K562 (cell line): ENCODE measurements around the gene CSNK1D. TPM values are rescaled to one million over a fixed set of nuclear protein-coding genes. Genes with fewer than 3 reads are reported as not detected.

Experiments used
- ATAC-seq: fragments of 200-7000 bp; cut with Tn5 transposase; 3 replicates; pipeline ENCODE4 v1.9.1; 2020; ENCODE audit warnings: moderate library complexity
- BruUV-seq: library from RNA; stranded (reverse); fragments of 400-500 nt; replicated peaks from 2 replicates; lab custom pipeline; 2021; lab: Mats Ljungman, UMichigan
- CTCF ChIA-PET: fragments of 300-600 bp; formaldehyde crosslinking; extraction: SDS; loops from one replicate; lab custom pipeline; 2021; ENCODE audit warnings: low intra/inter-chr PET ratio; lab: Yijun Ruan, JAX
- POLR2A ChIA-PET: fragments of 300-600, 350-650 bp; sonication (Branson Sonifier 250); formaldehyde crosslinking; extraction: SDS; loops from one replicate; lab custom pipeline; 2021; ENCODE audit warnings: antibody characterized with exemption, inconsistent platforms; lab: Yijun Ruan, JAX
- DNase-seq, 4 experiments: peaks; one replicate each; pipeline versions ENCODE4 v3.0.0 to v3.0.0-alpha.2; 2011 to 2018; ENCODE audit warnings: low spot score in 3 of 4, mixed read lengths in 3 of 4; ENCODE audit errors: extremely low read depth in 1 of 4
- FAIRE-seq: peaks from 2 replicates; lab custom pipeline; 2011; peaks lifted over from hg19 to GRCh38; lab: Jason Lieb, UNC
- H2AFZ ChIP-seq: 2 replicates; pipeline ENCODE4 v1.6.0; 2011; ENCODE audit warnings: low read depth, low read length, control low read depth, inconsistent platforms
- H3K27ac ChIP-seq: fragments of 200-600 bp; 3 replicates; pipeline ENCODE4 v1.8.0; 2011; ENCODE audit warnings: low read depth, mild to moderate bottlenecking, control low read depth, inconsistent platforms, low read length, moderate library complexity, mixed read lengths; ENCODE audit errors: extremely low read depth
- H3K27me3 ChIP-seq, 2 experiments: fragments of 300-600 bp in 1 of 2; 2 replicates in 1 of 2; 3 replicates in 1 of 2; pipeline versions ENCODE4 v1.6.0 to v1.8.0; 2011; ENCODE audit warnings: inconsistent platforms in 2 of 2, low read length in 2 of 2, mild to moderate bottlenecking in 1 of 2, mixed read lengths in 1 of 2, moderate library complexity in 1 of 2; ENCODE audit not compliant: control insufficient read depth in 2 of 2, insufficient read depth in 2 of 2
- H3K36me3 ChIP-seq: fragments of 300-600 bp; 3 replicates; pipeline ENCODE4 v1.8.0; 2011; ENCODE audit warnings: mild to moderate bottlenecking, low read length, inconsistent platforms; ENCODE audit not compliant: control insufficient read depth, insufficient read depth
- H3K4me1 ChIP-seq, 2 experiments: fragments of 200-600 bp in 1 of 2; replicated peaks in 1 of 2; 2 replicates in 1 of 2; 3 replicates in 1 of 2; pipeline versions ENCODE4 v1.5.1 to v1.8.0; 2011; ENCODE audit warnings: inconsistent platforms in 2 of 2, low read length in 2 of 2, mild to moderate bottlenecking in 1 of 2, mixed read lengths in 1 of 2, moderate library complexity in 1 of 2; ENCODE audit not compliant: control insufficient read depth in 2 of 2, insufficient read depth in 2 of 2
- H3K4me2 ChIP-seq: 2 replicates; pipeline ENCODE4 v1.6.1; 2011; ENCODE audit warnings: low read length, control low read depth, inconsistent platforms, mixed read lengths; ENCODE audit not compliant: insufficient read depth
- H3K4me3 ChIP-seq: fragments of 200-600 bp; sonication (generic), shearing (Covaris generic); 2 replicates; pipeline ENCODE4 v1.5.1; 2016; ENCODE audit warnings: control low read depth, inconsistent platforms
- H3K79me2 ChIP-seq: fragments of 200-600 bp; 3 replicates; pipeline ENCODE4 v1.8.0; 2011; ENCODE audit warnings: low read length, inconsistent platforms; ENCODE audit not compliant: control insufficient read depth, insufficient read depth
- H3K9ac ChIP-seq, 2 experiments: 2 replicates each; pipeline versions ENCODE4 v1.6.0 to v1.6.1; 2011; ENCODE audit warnings: low read depth in 2 of 2, low read length in 2 of 2, control low read depth in 1 of 2, inconsistent platforms in 1 of 2, mild to moderate bottlenecking in 1 of 2, mixed read lengths in 1 of 2; ENCODE audit not compliant: insufficient read depth in 1 of 2
- H3K9me1 ChIP-seq: one replicate; pipeline ENCODE4 v1.6.0; 2011; ENCODE audit warnings: inconsistent platforms, mild to moderate bottlenecking, low read length, moderate library complexity; ENCODE audit not compliant: control insufficient read depth, insufficient read depth
- H3K9me3 ChIP-seq: replicated peaks from 2 replicates; pipeline ENCODE4 v1.5.1; 2011; ENCODE audit warnings: low read depth, low read length, inconsistent platforms; ENCODE audit not compliant: control insufficient read depth, insufficient read depth
- H4K20me1 ChIP-seq: replicated peaks from 2 replicates; pipeline ENCODE4 v1.6.1; 2011; ENCODE audit warnings: low read length, inconsistent platforms, mixed read lengths; ENCODE audit not compliant: control insufficient read depth, insufficient read depth
- DACH1 ChIP-seq: fragments of 450-650 bp; IDR thresholded peaks from 2 replicates; pipeline ENCODE4 v1.6.1; 2018; ENCODE audit not compliant: partially characterized antibody
- EWSR1 ChIP-seq: fragments of 450-650 bp; IDR thresholded peaks from 2 replicates; pipeline ENCODE4 v1.6.1; 2018; ENCODE audit warnings: borderline replicate concordance, mild to moderate bottlenecking, low read depth, moderate library complexity; ENCODE audit not compliant: partially characterized antibody
- GATAD2A ChIP-seq: fragments of 450-650 bp; IDR thresholded peaks from 2 replicates; pipeline ENCODE4 v1.6.1; 2017
- HEY1 ChIP-seq: fragments of 250-450 bp; sonication (Bioruptor Pico); IDR thresholded peaks from 2 replicates; pipeline ENCODE4 v1.5.0; 2020; ENCODE audit warnings: mild to moderate bottlenecking, moderate library complexity, borderline replicate concordance
- TCF3 ChIP-seq: sonication (generic); formaldehyde crosslinking; IDR thresholded peaks from 2 replicates; pipeline ENCODE4 v1.4.0; 2020; ENCODE audit warnings: mild to moderate bottlenecking, missing genetic modification reagents
- ZNF212 ChIP-seq: fragments of 450-650 bp; formaldehyde crosslinking; IDR thresholded peaks from 2 replicates; pipeline ENCODE4 v1.4.0; 2020; ENCODE audit warnings: mild to moderate bottlenecking
- WGBS: fragments of 100-300 bp; shearing (Covaris generic); methylation state at CpG from one replicate; pipeline ENCODE4 v1.1.6; 2016; ENCODE audit warnings: low coverage, mixed read lengths; ENCODE audit not compliant: insufficient coverage; ENCODE audit errors: missing lambda C conversion rate; 5-methylcytosine and 5-hydroxymethylcytosine counted together
- in situ Hi-C: fragments of 300-500 bp; cut with MboI; formaldehyde crosslinking; loops from 4 replicates; pipeline ENCODE4 v1.15.0; 2018; ENCODE audit warnings: inconsistent platforms, mixed read lengths
- intact Hi-C: fragments of 100-400 bp; cut with micrococcal nuclease; formaldehyde crosslinking; loops from 2 replicates; pipeline ENCODE4 v1.14.2; 2022
- polyA plus RNA-seq, 8 experiments: library from polyadenylated mRNA; depleted of rRNA in 4 of 8; stranded (reverse) in 5 of 8; unstranded in 3 of 8; fragments of >200 nt; fragmentation: Nextera tagmentation in 2 of 8; fragmentation: Illumina TruSeq in 1 of 8; extraction: Ambion mirVana in 2 of 8; extraction: Trizol in 1 of 8; gene quantifications; 2 replicates each; pipeline versions ENCODE4 v1.2.1 to v1.2.3, GENCODE V29; 2011 to 2014; ENCODE audit warnings: inconsistent platforms in 1 of 8, missing spikeins in 1 of 8
- total RNA-seq, 7 experiments: library from RNA; depleted of rRNA in 6 of 7; stranded (reverse); fragments of >200 nt in 6 of 7; fragmentation: Illumina TruSeq in 2 of 7; extraction: Trizol in 2 of 7; gene quantifications; 2 replicates each; pipeline versions ENCODE4 v1.2.1 to v1.2.3, GENCODE V29; 2011 to 2021; ENCODE audit warnings: low replicate concordance in 1 of 7
- TF ChIP-seq, protein P1 (sequence below): fragments of 450-650 bp; IDR thresholded peaks from 2 replicates; pipeline ENCODE4 v1.6.1; 2016
- TF ChIP-seq, protein P2 (sequence below): fragments of 450-650 bp; formaldehyde crosslinking; IDR thresholded peaks from 2 replicates; pipeline ENCODE4 v1.4.0; 2020; ENCODE audit warnings: mild to moderate bottlenecking, moderate library complexity
- TF ChIP-seq, protein P3 (sequence below), 2 experiments: IDR thresholded peaks in 1 of 2; conservative IDR thresholded peaks in 1 of 2; 2 replicates each; pipeline ENCODE4 v1.6.1; 2016; ENCODE audit warnings: low read depth in 2 of 2, mild to moderate bottlenecking in 1 of 2, missing compliant biosample characterization in 1 of 2, missing genetic modification characterization in 1 of 2, moderate library complexity in 1 of 2
- TF ChIP-seq, protein P4 (sequence below): fragments of 450-650 bp; IDR thresholded peaks from 2 replicates; pipeline ENCODE4 v1.6.1; 2016; ENCODE audit warnings: missing biosample characterization, missing genetic modification characterization
- TF ChIP-seq, protein P5 (sequence below): IDR thresholded peaks from 3 replicates; pipeline ENCODE4 v1.6.1; 2011; ENCODE audit warnings: borderline replicate concordance, mild to moderate bottlenecking; ENCODE audit not compliant: insufficient read length, insufficient read depth
- TF ChIP-seq, protein P6 (sequence below): sonication (generic); formaldehyde crosslinking; IDR thresholded peaks from 2 replicates; pipeline ENCODE4 v1.8.1; 2023; ENCODE audit warnings: mild to moderate bottlenecking, missing genetic modification reagents, moderate library complexity

The CSNK1D gene
- total and polyA plus RNA-seq, 9 of the 15 experiments (the other 6 are each of a cell fraction or from before 2014, with no cell fraction given) = 6.5 to 133 (median 41.3) TPM

DNA sequence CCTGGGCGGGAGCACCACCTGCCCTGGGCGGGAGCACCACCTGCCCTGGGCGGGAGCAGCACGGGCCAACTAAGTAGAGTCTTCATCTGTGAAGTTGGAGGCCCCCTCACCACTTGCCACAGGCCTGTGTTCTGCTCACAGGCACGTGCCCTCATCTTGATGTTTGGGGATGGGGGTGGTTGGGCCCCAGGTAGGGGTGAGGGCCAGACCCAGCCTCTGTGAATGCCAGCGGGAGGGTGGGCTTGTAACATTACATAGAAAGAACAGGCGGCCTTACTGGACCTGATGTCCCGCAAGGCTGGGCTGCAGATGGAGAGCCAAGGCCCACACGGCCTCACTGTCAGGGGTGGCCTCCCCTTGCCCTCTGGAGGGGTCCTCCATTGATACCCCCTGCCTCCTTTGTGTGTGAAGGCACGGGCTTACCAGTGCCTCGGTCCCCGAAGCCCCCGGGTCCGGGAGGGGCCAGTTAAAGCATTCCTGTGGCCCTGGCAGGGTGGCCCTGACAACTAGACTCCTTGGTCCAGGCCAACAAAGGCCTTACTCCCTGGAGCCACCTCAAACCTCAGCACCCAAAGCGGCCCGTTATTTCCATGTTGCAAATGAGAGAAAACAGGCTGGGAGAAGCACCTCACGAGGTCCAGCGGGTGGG lies 45.7 kb downstream of the CSNK1D start:
- intact Hi-C loops (no loop called here), in situ Hi-C loops (no loop called here)
- DNase-seq (no peak), FAIRE-seq (no peak), ATAC-seq (no peak)
- H3K27me3 ChIP-seq = no peaks in the 10 kb centered on the region
- no peaks in the 10 kb centered on the region; the same call in 2 of the 3 replicates for H3K79me2 ChIP-seq
- H3K4me1 ChIP-seq = peaks cover 17 to 75% of the 10 kb centered on the region in 2 experiments
- ChIA-PET CTCF (no interaction called here), POLR2A (no interaction called here)
- H2AFZ ChIP-seq = no peak overlapping the region
- H4K20me1 ChIP-seq = no peaks in the 10 kb centered on the region
- H3K9me3 ChIP-seq = no peaks in the 10 kb centered on the region
- no peak overlapping the region for H3K4me2 ChIP-seq
- 72% methylated on average over 14 of the region's 18 CpGs for WGBS
- H3K27ac ChIP-seq = peak overlapping the region; percentile 30; the same call in 1 of the 3 replicates
- H3K9ac ChIP-seq = peak overlapping the region in 1 of 2 experiments; percentile 61; a peak in 1 of 4 replicates
- no peaks in the 10 kb centered on the region for H3K36me3 ChIP-seq
- H3K4me3 ChIP-seq = no peak overlapping the region
- no TSS peak for BruUV-seq
- no peaks in the 10 kb centered on the region for H3K9me1 ChIP-seq
- TF ChIP-seq, protein P1, sequence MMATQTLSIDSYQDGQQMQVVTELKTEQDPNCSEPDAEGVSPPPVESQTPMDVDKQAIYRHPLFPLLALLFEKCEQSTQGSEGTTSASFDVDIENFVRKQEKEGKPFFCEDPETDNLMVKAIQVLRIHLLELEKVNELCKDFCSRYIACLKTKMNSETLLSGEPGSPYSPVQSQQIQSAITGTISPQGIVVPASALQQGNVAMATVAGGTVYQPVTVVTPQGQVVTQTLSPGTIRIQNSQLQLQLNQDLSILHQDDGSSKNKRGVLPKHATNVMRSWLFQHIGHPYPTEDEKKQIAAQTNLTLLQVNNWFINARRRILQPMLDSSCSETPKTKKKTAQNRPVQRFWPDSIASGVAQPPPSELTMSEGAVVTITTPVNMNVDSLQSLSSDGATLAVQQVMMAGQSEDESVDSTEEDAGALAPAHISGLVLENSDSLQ = peak; percentile 73; the same call in 1 of the 2 replicates
- TF ChIP-seq, protein P2, sequence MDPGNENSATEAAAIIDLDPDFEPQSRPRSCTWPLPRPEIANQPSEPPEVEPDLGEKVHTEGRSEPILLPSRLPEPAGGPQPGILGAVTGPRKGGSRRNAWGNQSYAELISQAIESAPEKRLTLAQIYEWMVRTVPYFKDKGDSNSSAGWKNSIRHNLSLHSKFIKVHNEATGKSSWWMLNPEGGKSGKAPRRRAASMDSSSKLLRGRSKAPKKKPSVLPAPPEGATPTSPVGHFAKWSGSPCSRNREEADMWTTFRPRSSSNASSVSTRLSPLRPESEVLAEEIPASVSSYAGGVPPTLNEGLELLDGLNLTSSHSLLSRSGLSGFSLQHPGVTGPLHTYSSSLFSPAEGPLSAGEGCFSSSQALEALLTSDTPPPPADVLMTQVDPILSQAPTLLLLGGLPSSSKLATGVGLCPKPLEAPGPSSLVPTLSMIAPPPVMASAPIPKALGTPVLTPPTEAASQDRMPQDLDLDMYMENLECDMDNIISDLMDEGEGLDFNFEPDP = no peak
- TF ChIP-seq GATAD2A = 0 out of 2 replicates have a peak, but pooled peaks have one; percentile 69
- TF ChIP-seq, protein P3, sequence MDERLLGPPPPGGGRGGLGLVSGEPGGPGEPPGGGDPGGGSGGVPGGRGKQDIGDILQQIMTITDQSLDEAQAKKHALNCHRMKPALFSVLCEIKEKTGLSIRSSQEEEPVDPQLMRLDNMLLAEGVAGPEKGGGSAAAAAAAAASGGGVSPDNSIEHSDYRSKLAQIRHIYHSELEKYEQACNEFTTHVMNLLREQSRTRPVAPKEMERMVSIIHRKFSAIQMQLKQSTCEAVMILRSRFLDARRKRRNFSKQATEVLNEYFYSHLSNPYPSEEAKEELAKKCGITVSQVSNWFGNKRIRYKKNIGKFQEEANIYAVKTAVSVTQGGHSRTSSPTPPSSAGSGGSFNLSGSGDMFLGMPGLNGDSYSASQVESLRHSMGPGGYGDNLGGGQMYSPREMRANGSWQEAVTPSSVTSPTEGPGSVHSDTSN (CRISPR knock-in tag; IDR thresholded peaks at IDR 0.05; ENCODE audit: low read depth) = no peak
- TF ChIP-seq, protein P3 (tag; conservative IDR thresholded peaks at IDR 0.05; ENCODE audit: low read depth) = no peak
- TF ChIP-seq, protein P4, sequence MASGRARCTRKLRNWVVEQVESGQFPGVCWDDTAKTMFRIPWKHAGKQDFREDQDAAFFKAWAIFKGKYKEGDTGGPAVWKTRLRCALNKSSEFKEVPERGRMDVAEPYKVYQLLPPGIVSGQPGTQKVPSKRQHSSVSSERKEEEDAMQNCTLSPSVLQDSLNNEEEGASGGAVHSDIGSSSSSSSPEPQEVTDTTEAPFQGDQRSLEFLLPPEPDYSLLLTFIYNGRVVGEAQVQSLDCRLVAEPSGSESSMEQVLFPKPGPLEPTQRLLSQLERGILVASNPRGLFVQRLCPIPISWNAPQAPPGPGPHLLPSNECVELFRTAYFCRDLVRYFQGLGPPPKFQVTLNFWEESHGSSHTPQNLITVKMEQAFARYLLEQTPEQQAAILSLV (tag) = no peak
- TF ChIP-seq, protein P5, sequence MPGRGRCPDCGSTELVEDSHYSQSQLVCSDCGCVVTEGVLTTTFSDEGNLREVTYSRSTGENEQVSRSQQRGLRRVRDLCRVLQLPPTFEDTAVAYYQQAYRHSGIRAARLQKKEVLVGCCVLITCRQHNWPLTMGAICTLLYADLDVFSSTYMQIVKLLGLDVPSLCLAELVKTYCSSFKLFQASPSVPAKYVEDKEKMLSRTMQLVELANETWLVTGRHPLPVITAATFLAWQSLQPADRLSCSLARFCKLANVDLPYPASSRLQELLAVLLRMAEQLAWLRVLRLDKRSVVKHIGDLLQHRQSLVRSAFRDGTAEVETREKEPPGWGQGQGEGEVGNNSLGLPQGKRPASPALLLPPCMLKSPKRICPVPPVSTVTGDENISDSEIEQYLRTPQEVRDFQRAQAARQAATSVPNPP = no peak
- no peak for TF ChIP-seq EWSR1
- no peak for TF ChIP-seq ZNF212 (CRISPR knock-in tag)
- TF ChIP-seq DACH1 = no peak
- TF ChIP-seq HEY1 (CRISPR knock-in tag) = no peak
- no peak for TF ChIP-seq TCF3
- TF ChIP-seq, protein P6, sequence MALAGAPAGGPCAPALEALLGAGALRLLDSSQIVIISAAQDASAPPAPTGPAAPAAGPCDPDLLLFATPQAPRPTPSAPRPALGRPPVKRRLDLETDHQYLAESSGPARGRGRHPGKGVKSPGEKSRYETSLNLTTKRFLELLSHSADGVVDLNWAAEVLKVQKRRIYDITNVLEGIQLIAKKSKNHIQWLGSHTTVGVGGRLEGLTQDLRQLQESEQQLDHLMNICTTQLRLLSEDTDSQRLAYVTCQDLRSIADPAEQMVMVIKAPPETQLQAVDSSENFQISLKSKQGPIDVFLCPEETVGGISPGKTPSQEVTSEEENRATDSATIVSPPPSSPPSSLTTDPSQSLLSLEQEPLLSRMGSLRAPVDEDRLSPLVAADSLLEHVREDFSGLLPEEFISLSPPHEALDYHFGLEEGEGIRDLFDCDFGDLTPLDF (CRISPR knock-in tag) = no peak
